ENCODE results near the gene HNRNPH2. TPM values are rescaled to one million over a fixed set of nuclear protein-coding genes. Genes with fewer than 3 reads are reported as not detected.

Gene HNRNPH2
- total RNA-seq, 1 donor from 2014 or later, result 53.2 TPM

GRCh38 chrX:101415180-101416145 lies 7.4 kb downstream of the HNRNPH2 start:
- H3K9me3 Mint-ChIP-seq (ENCODE audit: unreplicated experiment), result no peaks in the 10 kb centered on the region
- DNase-seq (ENCODE audit: low spot score), result peak; percentile 37
- peaks cover 6% of the 10 kb centered on the region for H3K27me3 Mint-ChIP-seq (ENCODE audit: unreplicated experiment)
- peak; percentile 57 for TF ChIP-seq CTCF (IDR thresholded peaks at IDR 0.05; ENCODE audit: unreplicated experiment)
- H3K4me1 Mint-ChIP-seq (ENCODE audit: unreplicated experiment), result peaks cover 24% of the 10 kb centered on the region
- no peak overlapping the region for H3K4me3 Mint-ChIP-seq (ENCODE audit: unreplicated experiment)
- no peak overlapping the region for H3K27ac Mint-ChIP-seq (ENCODE audit: unreplicated experiment)
- H3K36me3 Mint-ChIP-seq (ENCODE audit: low read depth, unreplicated experiment), result peaks cover 8% of the 10 kb centered on the region

GRCh38 chrX:101416691-101417090 lies 8.7 kb downstream of the HNRNPH2 start:
- no peak overlapping the region for H3K4me3 Mint-ChIP-seq (ENCODE audit: unreplicated experiment)

GRCh38 chrX:101417190-101417589 lies 9.2 kb downstream of the HNRNPH2 start:
- Mint-ChIP-seq H3K9me3 (ENCODE audit: unreplicated experiment) (no peaks in the 10 kb centered on the region), H3K4me3 (ENCODE audit: unreplicated experiment) (peak overlapping the region; percentile 86), H3K36me3 (ENCODE audit: low read depth, unreplicated experiment) (peaks cover 5% of the 10 kb centered on the region), H3K27ac (ENCODE audit: unreplicated experiment) (peak overlapping the region; percentile 95), H3K4me1 (ENCODE audit: unreplicated experiment) (peaks cover 20% of the 10 kb centered on the region), H3K27me3 (ENCODE audit: unreplicated experiment) (peaks cover 9% of the 10 kb centered on the region)
- no peak for TF ChIP-seq CTCF (IDR thresholded peaks at IDR 0.05; ENCODE audit: unreplicated experiment)
- no peak for DNase-seq (ENCODE audit: low spot score)

More at GRCh38 chrX:101416691-101417090, 8.7 kb downstream of the HNRNPH2 start:
- DNase-seq (ENCODE audit: low spot score), result no peak
- H3K27ac Mint-ChIP-seq (ENCODE audit: unreplicated experiment), result peak overlapping the region; percentile 48
- peaks cover 20% of the 10 kb centered on the region for H3K4me1 Mint-ChIP-seq (ENCODE audit: unreplicated experiment)
- no peak for TF ChIP-seq CTCF (IDR thresholded peaks at IDR 0.05; ENCODE audit: unreplicated experiment)
- H3K36me3 Mint-ChIP-seq (ENCODE audit: low read depth, unreplicated experiment), result peaks cover 8% of the 10 kb centered on the region
- H3K27me3 Mint-ChIP-seq (ENCODE audit: unreplicated experiment), result peaks cover 6% of the 10 kb centered on the region
- H3K9me3 Mint-ChIP-seq (ENCODE audit: unreplicated experiment), result no peaks in the 10 kb centered on the region

GRCh38 chrX:101417981-101418841 lies 10.2 kb downstream of the HNRNPH2 start:
- Mint-ChIP-seq H3K4me3 (ENCODE audit: unreplicated experiment) (peak overlapping the region; percentile 86), H3K4me1 (ENCODE audit: unreplicated experiment) (peaks cover 20% of the 10 kb centered on the region), H3K27me3 (ENCODE audit: unreplicated experiment) (peaks cover 9% of the 10 kb centered on the region), H3K36me3 (ENCODE audit: low read depth, unreplicated experiment) (no peaks in the 10 kb centered on the region), H3K9me3 (ENCODE audit: unreplicated experiment) (no peaks in the 10 kb centered on the region), H3K27ac (ENCODE audit: unreplicated experiment) (peak overlapping the region; percentile 95)
- TF ChIP-seq CTCF (IDR thresholded peaks at IDR 0.05; ENCODE audit: unreplicated experiment), result no peak
- DNase-seq (ENCODE audit: low spot score), result peak; percentile 70

Data from endothelial cell (in vitro differentiated cells).